Activated naive CD4-positive, alpha-beta T cell treated with anti-CD3 and anti-CD28 coated beads, Interleukin-2, amount 10 ng/mL, durations not matched to agents 7 days and 5 days (primary cell): ENCODE measurements around the gene GPR3.

Experiments
- CTCF ChIA-PET: fragments of 350-600 bp; sonication (Branson Sonifier 250); formaldehyde crosslinking; loops from one replicate; lab custom pipeline; 2021; ENCODE audit warnings: antibody characterized with exemption; lab: Charles Lee
- DNase-seq: peaks from one replicate; pipeline ENCODE4 v3.0.0-alpha.2; 2020
- H3K27ac Mint-ChIP-seq: one replicate; pipeline ENCODE4 v1.8.0; 2021; ENCODE audit warnings: mild to moderate bottlenecking, moderate library complexity, mixed read lengths
- H3K27me3 Mint-ChIP-seq: one replicate; pipeline ENCODE4 v1.8.0; 2021; ENCODE audit warnings: mild to moderate bottlenecking, mixed read lengths
- H3K36me3 Mint-ChIP-seq: one replicate; pipeline ENCODE4 v1.8.0; 2021; ENCODE audit warnings: mixed read lengths
- H3K4me1 Mint-ChIP-seq: one replicate; pipeline ENCODE4 v1.8.0; 2021; ENCODE audit warnings: mixed read lengths
- H3K4me3 Mint-ChIP-seq: one replicate; pipeline ENCODE4 v1.8.0; 2021; ENCODE audit warnings: mild to moderate bottlenecking, moderate library complexity, mixed read lengths
- H3K9me3 Mint-ChIP-seq: one replicate; pipeline ENCODE4 v1.8.0; 2021; ENCODE audit warnings: mixed read lengths

GPR3 gene

DNA sequence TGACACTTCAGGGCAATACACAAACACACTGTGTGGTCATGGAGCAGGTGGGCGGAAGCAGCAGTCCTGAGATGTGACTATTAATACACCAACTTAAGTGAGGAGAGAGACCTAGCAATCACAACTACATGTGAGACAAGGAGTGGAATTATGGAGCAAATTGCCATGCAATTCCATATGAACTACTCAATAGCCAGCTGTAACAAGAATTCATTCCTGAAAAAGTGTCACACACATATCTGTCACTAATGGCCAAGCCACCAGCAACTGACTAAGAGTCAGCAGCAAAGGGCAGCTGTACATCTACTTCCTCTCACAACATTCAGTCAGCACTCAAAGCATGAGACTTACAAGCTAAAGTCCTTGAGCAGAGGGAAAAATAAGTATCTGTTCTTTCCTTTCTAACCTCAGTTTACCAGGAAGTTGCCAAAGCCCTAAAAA is 46.2 kb downstream of the GPR3 start:
- Mint-ChIP-seq H3K27me3 (no peaks in the 10 kb centered on the region), H3K9me3 (no peaks in the 10 kb centered on the region), H3K27ac (peak overlapping the region; percentile 12), H3K36me3 (peaks cover 42% of the 10 kb centered on the region), H3K4me3 (no peak overlapping the region), H3K4me1 (peaks cover 55% of the 10 kb centered on the region)
- CTCF ChIA-PET: interaction anchor here (0.8 to 1.5 kb wide), 4 partner anchors 8 to 154 kb away, joined by 3 to 5 read pairs (median 4); no protein-coding TSS in a partner anchor
- DNase-seq: no peak

DNA sequence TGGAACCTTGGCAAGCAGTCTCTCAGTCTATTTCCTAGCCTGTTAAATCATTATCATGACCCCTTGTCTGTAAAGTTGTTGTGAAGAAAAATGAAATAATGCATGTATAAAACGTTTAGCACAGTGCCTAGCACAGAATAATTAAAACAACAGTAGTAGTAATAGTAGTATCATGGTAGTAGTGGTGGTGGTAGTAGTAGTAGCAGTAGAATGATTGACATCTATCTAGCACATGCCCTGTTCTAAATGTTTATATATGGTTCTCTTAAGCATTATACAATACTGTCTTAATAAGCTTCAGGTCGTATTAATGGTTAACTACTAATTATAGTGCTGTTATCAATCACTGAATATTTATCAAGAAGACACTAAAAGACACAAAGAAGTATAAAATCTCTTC is 46.7 kb downstream of the GPR3 start:
- Mint-ChIP-seq H3K36me3 (peaks cover 42% of the 10 kb centered on the region), H3K9me3 (no peaks in the 10 kb centered on the region), H3K4me1 (peaks cover 54% of the 10 kb centered on the region), H3K27ac (peak overlapping the region; percentile 67), H3K27me3 (no peaks in the 10 kb centered on the region), H3K4me3 (no peak overlapping the region)
- CTCF ChIA-PET: interaction anchor here (0.9 to 1.5 kb wide), 2 partner anchors 9 to 85 kb away, joined by 3 to 5 read pairs; no protein-coding TSS in a partner anchor
- DNase-seq: no peak

DNA sequence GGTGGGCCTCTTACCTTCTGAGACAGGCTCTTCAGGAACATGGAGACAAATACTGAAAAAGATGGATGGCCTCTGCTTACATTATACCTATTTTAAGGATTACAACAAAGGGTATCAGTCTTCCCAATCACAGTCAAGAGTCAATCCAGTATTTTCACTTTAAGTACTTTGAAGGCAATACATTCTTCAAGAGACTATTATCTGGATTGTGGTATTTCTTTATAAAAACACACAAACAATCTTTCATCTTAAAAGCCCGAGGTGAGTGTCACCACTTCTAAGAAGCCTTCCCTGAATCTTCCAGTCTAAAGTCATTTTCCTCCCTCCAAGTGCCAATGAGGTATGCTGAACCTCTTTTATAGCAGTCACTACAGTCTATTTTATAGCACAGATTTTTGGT is 52.2 kb downstream of the GPR3 start:
- Mint-ChIP-seq H3K9me3 (no peaks in the 10 kb centered on the region), H3K4me3 (no peak overlapping the region), H3K27ac (peak overlapping the region; percentile 11), H3K4me1 (peaks cover 33% of the 10 kb centered on the region), H3K27me3 (no peaks in the 10 kb centered on the region), H3K36me3 (peaks cover 30% of the 10 kb centered on the region)
- DNase-seq: no peak
- CTCF ChIA-PET: interaction anchor here (0.8 to 1.2 kb wide), 2 partner anchors 17 to 28 kb away, joined by 3 to 4 read pairs; no protein-coding TSS in a partner anchor
